GM18508 (cell line): ENCODE measurements around the gene ICE2.

Source experiments
- ATAC-seq: cut with Tn5 transposase; IDR thresholded peaks from one replicate; pipeline ENCODE4 v1.9.1; 2021; ENCODE audit warnings: moderate number of reproducible peaks; ENCODE audit not compliant: insufficient read depth, unreplicated experiment

ICE2 gene

GRCh38 chr15:60494108-60494507 lies 15.2 kb upstream of the ICE2 start:
- no peak for ATAC-seq

GRCh38 chr15:60493166-60493565 lies 14.2 kb upstream of the ICE2 start:
- no peak for ATAC-seq

GRCh38 chr15:60486742-60487141 lies 7.8 kb upstream of the ICE2 start:
- ATAC-seq: no peak

GRCh38 chr15:60485365-60486055 lies 6.6 kb upstream of the ICE2 start:
- no peak for ATAC-seq

- ATAC-seq: no peak
Measured at GRCh38 chr15:60483042-60483441, 4.1 kb upstream of the ICE2 start.

- no peak for ATAC-seq
Measured at GRCh38 chr15:60480888-60481287, 1.9 kb upstream of the ICE2 start.

GRCh38 chr15:60480149-60480548 lies 1.2 kb upstream of the ICE2 start:
- no peak for ATAC-seq

- ATAC-seq: no peak
Measured at GRCh38 chr15:60479361-60480110, 594 bp upstream of the ICE2 start.

- no peak for ATAC-seq
Measured at GRCh38 chr15:60477916-60478565, 901 bp downstream of the ICE2 start.

- no peak for ATAC-seq
Measured at GRCh38 chr15:60477164-60477563, 1.8 kb downstream of the ICE2 start.

- no peak for ATAC-seq
Measured at GRCh38 chr15:60476713-60477112, 2.2 kb downstream of the ICE2 start.

GRCh38 chr15:60473135-60473534 lies 5.8 kb downstream of the ICE2 start:
- no peak for ATAC-seq

- no peak for ATAC-seq
Measured at GRCh38 chr15:60471314-60471713, 7.6 kb downstream of the ICE2 start.

- no peak for ATAC-seq
Measured at GRCh38 chr15:60469893-60470641, 8.9 kb downstream of the ICE2 start.

- ATAC-seq: no peak
Measured at GRCh38 chr15:60464836-60465630, 13.9 kb downstream of the ICE2 start.

- ATAC-seq: no peak
Measured at GRCh38 chr15:60462027-60462426, 16.9 kb downstream of the ICE2 start.

- no peak for ATAC-seq
Measured at GRCh38 chr15:60460931-60461330, 18.0 kb downstream of the ICE2 start.

GRCh38 chr15:60458721-60459120 lies 20.2 kb downstream of the ICE2 start:
- no peak for ATAC-seq

- ATAC-seq: no peak
Measured at GRCh38 chr15:60457985-60458384, 21.0 kb downstream of the ICE2 start.

GRCh38 chr15:60454824-60455223 lies 24.1 kb downstream of the ICE2 start:
- ATAC-seq: no peak
